ENCODE results near the gene ZYX. TPM values are rescaled to one million over a fixed set of nuclear protein-coding genes. Genes with fewer than 3 reads are reported as not detected.

The ZYX gene
- polyA plus RNA-seq, 1 donor (not counting 4 experiments of a cell fraction or from before 2014, with no cell fraction given): 17.6 TPM

DNA sequence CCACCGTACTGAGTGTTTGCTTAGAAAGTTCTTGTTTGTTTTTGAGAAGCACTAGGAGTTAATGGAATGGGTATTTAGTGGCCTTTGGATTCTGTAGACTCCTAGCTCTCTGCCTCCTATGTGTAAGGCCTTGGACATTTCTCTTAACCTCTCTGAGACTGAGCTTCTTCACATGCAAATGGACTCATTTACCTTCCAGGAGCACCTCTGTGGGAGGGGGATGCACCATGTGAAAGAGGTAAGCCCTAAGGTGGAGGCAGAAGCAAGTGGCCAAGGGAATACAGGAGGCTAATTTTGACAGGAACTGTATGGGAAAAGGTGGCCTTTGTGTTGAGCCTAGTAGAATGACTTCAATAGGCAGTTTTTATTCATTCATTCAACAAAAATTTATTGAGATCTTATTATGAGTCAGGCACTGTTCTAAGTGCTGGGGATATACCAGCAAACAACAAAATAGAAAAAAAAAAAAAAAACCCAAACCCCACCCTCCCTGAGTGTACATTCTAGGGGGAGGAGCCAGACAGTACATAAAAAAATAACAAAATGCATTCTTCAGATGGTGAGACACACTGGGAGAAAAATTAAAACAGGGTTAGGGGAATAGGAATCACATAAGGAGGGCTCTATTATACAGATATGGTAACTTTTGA lies 36.7 kb downstream of the ZYX start:
- H3K9me3 ChIP-seq (ENCODE audit: control insufficient read depth, low read depth, low read length): no peaks in the 10 kb centered on the region
- peak overlapping the region; percentile 49 for H3K27ac ChIP-seq (ENCODE audit: control insufficient read depth, insufficient read depth, low read length)
- no peaks in the 10 kb centered on the region for H4K20me1 ChIP-seq (ENCODE audit: control insufficient read depth, extremely low read depth, insufficient read depth, low read length)
- FAIRE-seq (no peak), DNase-seq (ENCODE audit: low read depth, low spot score) (peak; percentile 32)
- no peaks in the 10 kb centered on the region for H3K27me3 ChIP-seq (ENCODE audit: control insufficient read depth, extremely low read depth, insufficient read depth, low read length)
- no peak overlapping the region for H3K4me2 ChIP-seq (ENCODE audit: control insufficient read depth, extremely low read depth, insufficient read depth, low read depth, low read length)
- no peak overlapping the region for H3K9ac ChIP-seq (ENCODE audit: control insufficient read depth, extremely low read depth, insufficient read depth, low read length)
- TF ChIP-seq, protein P1, sequence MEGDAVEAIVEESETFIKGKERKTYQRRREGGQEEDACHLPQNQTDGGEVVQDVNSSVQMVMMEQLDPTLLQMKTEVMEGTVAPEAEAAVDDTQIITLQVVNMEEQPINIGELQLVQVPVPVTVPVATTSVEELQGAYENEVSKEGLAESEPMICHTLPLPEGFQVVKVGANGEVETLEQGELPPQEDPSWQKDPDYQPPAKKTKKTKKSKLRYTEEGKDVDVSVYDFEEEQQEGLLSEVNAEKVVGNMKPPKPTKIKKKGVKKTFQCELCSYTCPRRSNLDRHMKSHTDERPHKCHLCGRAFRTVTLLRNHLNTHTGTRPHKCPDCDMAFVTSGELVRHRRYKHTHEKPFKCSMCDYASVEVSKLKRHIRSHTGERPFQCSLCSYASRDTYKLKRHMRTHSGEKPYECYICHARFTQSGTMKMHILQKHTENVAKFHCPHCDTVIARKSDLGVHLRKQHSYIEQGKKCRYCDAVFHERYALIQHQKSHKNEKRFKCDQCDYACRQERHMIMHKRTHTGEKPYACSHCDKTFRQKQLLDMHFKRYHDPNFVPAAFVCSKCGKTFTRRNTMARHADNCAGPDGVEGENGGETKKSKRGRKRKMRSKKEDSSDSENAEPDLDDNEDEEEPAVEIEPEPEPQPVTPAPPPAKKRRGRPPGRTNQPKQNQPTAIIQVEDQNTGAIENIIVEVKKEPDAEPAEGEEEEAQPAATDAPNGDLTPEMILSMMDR (optimal IDR thresholded peaks at IDR 0.05 in 1 of 3, IDR thresholded peaks at IDR 0.05 in 1 of 3, conservative IDR thresholded peaks at IDR 0.05 in 1 of 3; ENCODE audit: extremely low read depth in 1 of 3, insufficient read depth in 2 of 3, low read length in 3 of 3): no peak
- TF ChIP-seq EZH2 (IDR thresholded peaks at IDR 0.05; ENCODE audit: low read length): no peak
- no peaks in the 10 kb centered on the region for H3K36me3 ChIP-seq (ENCODE audit: control insufficient read depth in 2 of 2, extremely low read depth in 1 of 2, insufficient read depth in 2 of 2, low read length in 2 of 2)
- dilution Hi-C loops (cut with MboI; ENCODE audit: extremely low pct_ligation_motif_present, low sequenced_read_pairs): no loop called here
- no peaks in the 10 kb centered on the region for H3K9me1 ChIP-seq (ENCODE audit: control insufficient read depth, extremely low read depth, insufficient read depth, low read length)
- H3K79me2 ChIP-seq (ENCODE audit: control insufficient read depth, insufficient read depth, low read length): no peaks in the 10 kb centered on the region
- peak overlapping the region; percentile 23 for H2AFZ ChIP-seq (ENCODE audit: control insufficient read depth, low read length)
- H3K4me3 ChIP-seq (ENCODE audit: control insufficient read depth in 2 of 3, extremely low read depth in 1 of 3, insufficient read depth in 2 of 3, low read depth in 1 of 3, low read length in 3 of 3): no peak overlapping the region
- peaks cover 28% of the 10 kb centered on the region for H3K4me1 ChIP-seq (ENCODE audit: control insufficient read depth, extremely low read depth, insufficient read depth, low read length)

DNA sequence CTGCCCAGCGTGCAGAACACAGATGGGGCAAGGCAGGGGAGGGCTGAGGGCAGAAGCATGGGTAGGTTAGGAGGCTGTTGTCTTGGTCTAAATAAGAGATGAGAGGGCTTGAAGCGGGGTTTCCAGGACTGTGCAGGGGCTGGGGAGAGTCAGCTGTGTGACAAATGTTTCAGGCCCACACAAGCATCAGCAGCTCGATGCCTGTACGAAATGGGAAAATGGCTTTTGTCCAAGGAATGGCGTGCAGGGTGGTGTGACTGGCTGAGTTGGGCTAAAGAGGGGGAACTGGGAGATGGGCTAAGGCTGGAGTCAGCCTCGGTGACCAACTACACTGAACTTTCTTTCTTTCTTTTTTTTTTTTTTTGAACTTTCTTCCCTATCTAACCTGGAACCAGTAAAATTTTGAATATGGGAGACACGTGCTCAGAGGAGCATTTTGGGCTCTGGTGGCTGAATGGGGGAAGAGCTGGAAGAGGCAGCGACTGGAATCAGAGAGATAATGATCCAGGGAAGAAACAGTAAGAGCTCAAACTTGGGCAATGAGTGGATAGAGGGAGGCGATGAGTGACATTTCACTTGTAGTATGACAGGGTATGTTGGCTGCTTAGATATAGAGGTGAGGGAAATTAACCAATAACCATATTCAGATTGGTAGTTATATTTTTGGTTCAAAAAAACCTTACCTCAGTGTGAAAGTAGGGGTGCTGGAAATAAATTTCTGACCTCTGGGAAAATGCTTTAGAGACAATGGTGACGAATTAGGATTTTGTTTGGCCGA lies 37.7 kb downstream of the ZYX start:
- DNase-seq (ENCODE audit: low read depth, low spot score) (no peak), FAIRE-seq (no peak)
- Histone ChIP-seq H4K20me1 (ENCODE audit: control insufficient read depth, extremely low read depth, insufficient read depth, low read length) (no peaks in the 10 kb centered on the region), H3K4me1 (ENCODE audit: control insufficient read depth, extremely low read depth, insufficient read depth, low read length) (peaks cover 24% of the 10 kb centered on the region), H3K36me3 (ENCODE audit: control insufficient read depth in 2 of 2, extremely low read depth in 1 of 2, insufficient read depth in 2 of 2, low read length in 2 of 2) (no peaks in the 10 kb centered on the region), H3K27ac (ENCODE audit: control insufficient read depth, insufficient read depth, low read length) (no peak overlapping the region), H2AFZ (ENCODE audit: control insufficient read depth, low read length) (peak overlapping the region; percentile 32), H3K9me3 (ENCODE audit: control insufficient read depth, low read depth, low read length) (no peaks in the 10 kb centered on the region), H3K79me2 (ENCODE audit: control insufficient read depth, insufficient read depth, low read length) (no peaks in the 10 kb centered on the region), H3K4me3 (ENCODE audit: control insufficient read depth in 2 of 3, extremely low read depth in 1 of 3, insufficient read depth in 2 of 3, low read depth in 1 of 3, low read length in 3 of 3) (no peak overlapping the region), H3K9me1 (ENCODE audit: control insufficient read depth, extremely low read depth, insufficient read depth, low read length) (no peaks in the 10 kb centered on the region), H3K9ac (ENCODE audit: control insufficient read depth, extremely low read depth, insufficient read depth, low read length) (no peak overlapping the region), H3K27me3 (ENCODE audit: control insufficient read depth, extremely low read depth, insufficient read depth, low read length) (no peaks in the 10 kb centered on the region), H3K4me2 (ENCODE audit: control insufficient read depth, extremely low read depth, insufficient read depth, low read depth, low read length) (no peak overlapping the region)
- dilution Hi-C loops (cut with MboI; ENCODE audit: extremely low pct_ligation_motif_present, low sequenced_read_pairs): no loop called here
- no peak for TF ChIP-seq EZH2 (IDR thresholded peaks at IDR 0.05; ENCODE audit: low read length)
- TF ChIP-seq, protein P1 (optimal IDR thresholded peaks at IDR 0.05 in 1 of 3, IDR thresholded peaks at IDR 0.05 in 1 of 3, conservative IDR thresholded peaks at IDR 0.05 in 1 of 3; ENCODE audit: extremely low read depth in 1 of 3, insufficient read depth in 2 of 3, low read length in 3 of 3): no peak
